H9 (cell line): ENCODE results near the gene EXPH5. TPM values are rescaled to one million over a fixed set of nuclear protein-coding genes. Genes with fewer than 3 reads are reported as not detected.

Source experiments
- DNase-seq: peaks from one replicate; pipeline ENCODE4 v3.0.0-alpha.2; 2017
- H2AFZ ChIP-seq: one replicate; pipeline ENCODE4 v1.6.1; 2013; ENCODE audit warnings: mild to moderate bottlenecking, low read length, control low read depth, moderate library complexity
- H2AK5ac ChIP-seq: 2 replicates; pipeline ENCODE4 v1.6.1; 2013; ENCODE audit warnings: low read length, control low read depth, mixed read lengths; ENCODE audit not compliant: insufficient read length
- H2BK120ac ChIP-seq: one replicate; pipeline ENCODE4 v1.6.1; 2013; ENCODE audit warnings: low read depth, mild to moderate bottlenecking, low read length, control low read depth, inconsistent platforms; ENCODE audit not compliant: poor library complexity, severe bottlenecking
- H2BK12ac ChIP-seq: 2 replicates; pipeline ENCODE4 v1.6.1; 2013; ENCODE audit warnings: low read length, control low read depth, mixed read lengths, low read depth; ENCODE audit not compliant: insufficient read length
- H2BK15ac ChIP-seq: 2 replicates; pipeline ENCODE4 v1.6.1; 2013; ENCODE audit warnings: low read depth, low read length, control low read depth
- H2BK20ac ChIP-seq: one replicate; pipeline ENCODE4 v1.6.1; 2013; ENCODE audit warnings: low read depth, mild to moderate bottlenecking, low read length, control low read depth, inconsistent platforms; ENCODE audit not compliant: poor library complexity, severe bottlenecking
- H2BK5ac ChIP-seq: 2 replicates; pipeline ENCODE4 v1.6.1; 2013; ENCODE audit warnings: low read length, control low read depth, mixed read lengths; ENCODE audit not compliant: insufficient read length
- H3K14ac ChIP-seq: 2 replicates; pipeline ENCODE4 v1.6.1; 2013; ENCODE audit warnings: low read length, control low read depth; ENCODE audit not compliant: insufficient read depth
- H3K18ac ChIP-seq: 2 replicates; pipeline ENCODE4 v1.6.1; 2013; ENCODE audit warnings: low read depth, mild to moderate bottlenecking, mixed read lengths, low read length, control low read depth; ENCODE audit not compliant: insufficient read length
- H3K23ac ChIP-seq: 2 replicates; pipeline ENCODE4 v1.6.1; 2013; ENCODE audit warnings: low read length, control low read depth, mixed read lengths, low read depth; ENCODE audit not compliant: insufficient read length
- H3K23me2 ChIP-seq: 2 replicates; pipeline ENCODE4 v1.6.1; 2013; ENCODE audit warnings: low read depth, mild to moderate bottlenecking, mixed read lengths, low read length, control low read depth; ENCODE audit not compliant: insufficient read length, poor library complexity, severe bottlenecking
- H3K27ac ChIP-seq: 2 replicates; pipeline ENCODE4 v1.5.1; 2013; ENCODE audit warnings: low read length, control low read depth, mixed read lengths, low read depth; ENCODE audit not compliant: insufficient read length
- H3K27me3 ChIP-seq: 2 replicates; pipeline ENCODE4 v1.6.1; 2013; ENCODE audit warnings: low read length, control low read depth, inconsistent platforms; ENCODE audit not compliant: insufficient read depth
- H3K4ac ChIP-seq: 2 replicates; pipeline ENCODE4 v1.6.1; 2013; ENCODE audit warnings: low read depth, mild to moderate bottlenecking, control low read depth, inconsistent platforms, low read length, moderate library complexity
- H3K4me1 ChIP-seq: 2 replicates; pipeline ENCODE4 v1.6.1; 2013; ENCODE audit warnings: low read length, control low read depth, inconsistent platforms; ENCODE audit not compliant: insufficient read depth
- H3K4me2 ChIP-seq: 2 replicates; pipeline ENCODE4 v1.6.1; 2013; ENCODE audit warnings: low read length, control low read depth, mixed read lengths; ENCODE audit not compliant: insufficient read length, insufficient read depth
- H3K56ac ChIP-seq: 2 replicates; pipeline ENCODE4 v1.6.1; 2013; ENCODE audit warnings: low read depth, mild to moderate bottlenecking, mixed read lengths, low read length, control low read depth; ENCODE audit not compliant: insufficient read length
- H3K79me1 ChIP-seq: 2 replicates; pipeline ENCODE4 v1.6.1; 2013; ENCODE audit warnings: low read depth, mild to moderate bottlenecking, moderate library complexity, low read length, control low read depth, inconsistent platforms; ENCODE audit not compliant: insufficient read depth, poor library complexity, severe bottlenecking
- H3K79me2 ChIP-seq: 2 replicates; pipeline ENCODE4 v1.6.1; 2013; ENCODE audit warnings: low read length, control low read depth, inconsistent platforms; ENCODE audit not compliant: insufficient read depth
- H3K9ac ChIP-seq: 2 replicates; pipeline ENCODE4 v1.6.1; 2013; ENCODE audit warnings: low read length, control low read depth, mixed read lengths; ENCODE audit not compliant: insufficient read length; ENCODE audit errors: extremely low read depth
- H3K9me3 ChIP-seq: one replicate; pipeline ENCODE4 v1.6.1; 2013; ENCODE audit warnings: low read depth, low read length, inconsistent platforms; ENCODE audit not compliant: control insufficient read depth
- H3T11ph ChIP-seq: one replicate; pipeline ENCODE4 v1.6.1; 2013; ENCODE audit warnings: mild to moderate bottlenecking, low read length, control low read depth, inconsistent platforms
- H4K20me1 ChIP-seq: one replicate; pipeline ENCODE4 v1.6.1; 2013; ENCODE audit not compliant: control insufficient read depth, insufficient read length, insufficient read depth
- H4K5ac ChIP-seq: 2 replicates; pipeline ENCODE4 v1.6.1; 2013; ENCODE audit warnings: low read depth, mild to moderate bottlenecking, mixed read lengths, low read length, control low read depth; ENCODE audit not compliant: insufficient read length
- H4K8ac ChIP-seq: replicated peaks from 2 replicates; pipeline ENCODE4 v1.6.1; 2013; ENCODE audit warnings: low read length, control low read depth, mixed read lengths, low read depth; ENCODE audit not compliant: insufficient read length
- H4K91ac ChIP-seq: 2 replicates; pipeline ENCODE4 v1.6.1; 2013; ENCODE audit warnings: low read depth, mild to moderate bottlenecking, moderate library complexity, mixed read lengths, low read length, control low read depth; ENCODE audit not compliant: insufficient read length
- H3K27ac Mint-ChIP-seq, 3 experiments: 2 replicates in 2 of 3; 3 replicates in 1 of 3; pipeline ENCODE4 v1.8.0; 2020 to 2021; ENCODE audit warnings: mixed read lengths in 3 of 3, mild to moderate bottlenecking in 1 of 3, moderate library complexity in 1 of 3
- H3K27me3 Mint-ChIP-seq: 2 replicates; pipeline ENCODE4 v1.8.0; 2021; ENCODE audit warnings: low read depth, mild to moderate bottlenecking, moderate library complexity, mixed read lengths
- H3K36me3 Mint-ChIP-seq, 3 experiments: 2 replicates in 2 of 3; 3 replicates in 1 of 3; pipeline ENCODE4 v1.8.0; 2020 to 2021; ENCODE audit warnings: low read depth in 3 of 3, mixed read lengths in 3 of 3; ENCODE audit not compliant: insufficient read depth in 1 of 3
- H3K4me1 Mint-ChIP-seq, 2 experiments: 2 replicates each; pipeline ENCODE4 v1.8.0; 2020; ENCODE audit warnings: mixed read lengths in 2 of 2
- H3K4me3 Mint-ChIP-seq, 2 experiments: 2 replicates in 1 of 2; 3 replicates in 1 of 2; pipeline ENCODE4 v1.8.0; 2020 to 2021; ENCODE audit warnings: mild to moderate bottlenecking in 2 of 2, mixed read lengths in 2 of 2, moderate library complexity in 1 of 2
- H3K9me3 Mint-ChIP-seq, 2 experiments: 2 replicates in 1 of 2; 3 replicates in 1 of 2; pipeline ENCODE4 v1.8.0; 2020; ENCODE audit warnings: mild to moderate bottlenecking in 2 of 2, mixed read lengths in 2 of 2, moderate library complexity in 1 of 2
- CTCF ChIP-seq: fragments of 200-600 bp; sonication (generic); conservative IDR thresholded peaks from 3 replicates; pipeline ENCODE4 v1.8.0; 2021; ENCODE audit warnings: antibody characterized with exemption, mild to moderate bottlenecking
- total RNA-seq: library from RNA; stranded (reverse); gene quantifications from 2 replicates; pipeline ENCODE4 v1.2.1, GENCODE V29; 2021

Gene EXPH5
- total RNA-seq, 1 experiment from 2014 or later: 3.1 TPM

- no peak overlapping the region for H3K4me2 ChIP-seq
- no peaks in the 10 kb centered on the region for H3K79me2 ChIP-seq
- no peak overlapping the region for H3K27ac ChIP-seq
- peaks cover 3 to 7% of the 10 kb centered on the region in 2 experiments; a peak in 3 of 4 replicates for H3K4me1 Mint-ChIP-seq
- no peak overlapping the region for H2BK120ac ChIP-seq
- H3K23me2 ChIP-seq: no peaks in the 10 kb centered on the region
- DNase-seq: no peak
- TF ChIP-seq CTCF: no peak
- H3K27me3 ChIP-seq: no peaks in the 10 kb centered on the region
- no peak overlapping the region for H3K14ac ChIP-seq
- H3T11ph ChIP-seq: no peak overlapping the region
- H2AK5ac ChIP-seq: no peak overlapping the region
- no peak overlapping the region for H2BK5ac ChIP-seq
- H3K4me1 ChIP-seq: no peaks in the 10 kb centered on the region
- no peak overlapping the region for H3K4me3 Mint-ChIP-seq
- H3K18ac ChIP-seq: no peak overlapping the region
- H3K27me3 Mint-ChIP-seq: no peaks in the 10 kb centered on the region
- no peak overlapping the region for H4K5ac ChIP-seq
- no peak overlapping the region for H2BK20ac ChIP-seq
- H2AFZ ChIP-seq: no peak overlapping the region
- no peak overlapping the region for H3K4ac ChIP-seq
- no peaks in the 10 kb centered on the region; a peak in 1 of 5 replicates for H3K9me3 Mint-ChIP-seq
- H3K23ac ChIP-seq: no peak overlapping the region
- H3K56ac ChIP-seq: no peak overlapping the region
- no peaks in the 10 kb centered on the region for H3K36me3 Mint-ChIP-seq
- H4K20me1 ChIP-seq: no peaks in the 10 kb centered on the region
- H4K91ac ChIP-seq: no peak overlapping the region
- no peaks in the 10 kb centered on the region for H3K9me3 ChIP-seq
- H2BK12ac ChIP-seq: no peak overlapping the region
- no peaks in the 10 kb centered on the region for H3K79me1 ChIP-seq
- no peak overlapping the region for H3K9ac ChIP-seq
- no peak overlapping the region for H2BK15ac ChIP-seq
- no peak overlapping the region for H3K27ac Mint-ChIP-seq
- H4K8ac ChIP-seq: no peak overlapping the region
Measured at GRCh38 chr11:108584973-108585372, 8.6 kb downstream of the EXPH5 start.
